GM12872 (cell line): ENCODE results near the gene F2RL1.

Source experiments
- TF ChIP-seq, protein P1 (sequence below): IDR thresholded peaks from 3 replicates; pipeline ENCODE4 v1.5.1; 2011; ENCODE audit warnings: low read depth, mild to moderate bottlenecking, low read length, moderate library complexity; ENCODE audit not compliant: insufficient read depth

The F2RL1 gene

DNA sequence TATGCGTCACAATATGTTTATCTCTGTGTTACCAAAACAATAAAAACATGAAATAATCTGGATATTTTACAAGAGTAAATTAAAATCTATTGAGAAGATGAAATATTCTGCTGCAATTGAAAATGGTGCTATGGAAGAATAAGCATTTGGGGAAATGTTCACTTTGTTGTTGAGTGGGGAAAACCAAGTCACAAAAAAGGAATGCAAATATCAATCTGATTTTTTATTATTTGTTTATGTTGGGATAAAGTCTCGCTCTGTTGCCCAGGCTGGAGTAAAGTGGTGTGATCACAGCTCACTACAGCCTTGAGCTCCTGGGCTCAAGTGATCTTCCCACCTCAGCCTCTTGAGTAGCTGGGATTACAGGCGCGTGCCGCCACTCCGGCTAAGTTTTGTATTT, 8.6 kb upstream of the F2RL1 start:
- TF ChIP-seq, protein P1, sequence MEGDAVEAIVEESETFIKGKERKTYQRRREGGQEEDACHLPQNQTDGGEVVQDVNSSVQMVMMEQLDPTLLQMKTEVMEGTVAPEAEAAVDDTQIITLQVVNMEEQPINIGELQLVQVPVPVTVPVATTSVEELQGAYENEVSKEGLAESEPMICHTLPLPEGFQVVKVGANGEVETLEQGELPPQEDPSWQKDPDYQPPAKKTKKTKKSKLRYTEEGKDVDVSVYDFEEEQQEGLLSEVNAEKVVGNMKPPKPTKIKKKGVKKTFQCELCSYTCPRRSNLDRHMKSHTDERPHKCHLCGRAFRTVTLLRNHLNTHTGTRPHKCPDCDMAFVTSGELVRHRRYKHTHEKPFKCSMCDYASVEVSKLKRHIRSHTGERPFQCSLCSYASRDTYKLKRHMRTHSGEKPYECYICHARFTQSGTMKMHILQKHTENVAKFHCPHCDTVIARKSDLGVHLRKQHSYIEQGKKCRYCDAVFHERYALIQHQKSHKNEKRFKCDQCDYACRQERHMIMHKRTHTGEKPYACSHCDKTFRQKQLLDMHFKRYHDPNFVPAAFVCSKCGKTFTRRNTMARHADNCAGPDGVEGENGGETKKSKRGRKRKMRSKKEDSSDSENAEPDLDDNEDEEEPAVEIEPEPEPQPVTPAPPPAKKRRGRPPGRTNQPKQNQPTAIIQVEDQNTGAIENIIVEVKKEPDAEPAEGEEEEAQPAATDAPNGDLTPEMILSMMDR: no peak

DNA sequence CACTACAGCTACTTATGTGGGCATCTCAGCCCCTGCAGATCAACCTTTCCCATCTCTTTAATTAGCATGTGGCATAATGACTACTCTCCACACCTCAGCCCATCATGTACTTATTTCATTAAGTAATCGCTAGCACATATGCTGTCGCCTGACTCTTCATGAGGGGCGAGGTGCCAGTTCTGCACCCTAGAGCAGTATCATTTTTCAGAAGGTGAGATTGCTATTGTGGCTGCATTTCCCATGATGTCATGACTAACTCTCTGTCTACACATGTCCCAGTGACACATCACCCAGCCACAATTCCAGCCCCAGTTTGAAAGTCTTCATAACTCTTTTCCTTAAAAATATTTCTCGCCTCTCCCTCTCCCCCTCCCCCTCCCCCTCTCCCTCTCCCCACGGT, 7.6 kb upstream of the F2RL1 start:
- TF ChIP-seq, protein P1: no peak

DNA sequence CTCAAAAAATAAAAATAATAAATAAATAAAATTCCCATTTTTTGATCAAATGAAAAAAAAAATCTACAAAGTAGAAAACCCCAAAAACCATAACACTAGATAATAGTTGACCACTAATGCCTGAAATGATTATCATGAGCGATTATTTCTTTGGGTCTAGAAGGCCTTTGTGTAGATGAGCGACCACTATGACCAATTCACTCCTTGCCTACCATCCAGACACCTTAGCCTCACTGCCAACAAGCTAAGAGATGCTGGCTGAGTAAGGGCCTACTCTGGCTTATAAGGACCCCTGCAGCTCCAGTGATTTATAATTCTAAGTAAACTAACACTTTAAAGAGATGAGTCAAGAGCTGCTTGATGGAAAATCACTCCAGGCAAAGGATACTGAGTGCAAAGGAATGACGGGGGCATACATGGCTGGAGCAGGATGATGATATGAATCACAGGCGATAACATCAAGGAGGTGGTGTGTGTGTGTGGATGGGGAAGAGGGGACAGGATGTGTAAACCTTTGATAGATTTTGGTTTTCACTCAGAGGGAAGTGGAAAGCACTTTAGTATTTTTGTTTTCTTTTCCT, 4.8 kb upstream of the F2RL1 start:
- TF ChIP-seq, protein P1: no peak

DNA sequence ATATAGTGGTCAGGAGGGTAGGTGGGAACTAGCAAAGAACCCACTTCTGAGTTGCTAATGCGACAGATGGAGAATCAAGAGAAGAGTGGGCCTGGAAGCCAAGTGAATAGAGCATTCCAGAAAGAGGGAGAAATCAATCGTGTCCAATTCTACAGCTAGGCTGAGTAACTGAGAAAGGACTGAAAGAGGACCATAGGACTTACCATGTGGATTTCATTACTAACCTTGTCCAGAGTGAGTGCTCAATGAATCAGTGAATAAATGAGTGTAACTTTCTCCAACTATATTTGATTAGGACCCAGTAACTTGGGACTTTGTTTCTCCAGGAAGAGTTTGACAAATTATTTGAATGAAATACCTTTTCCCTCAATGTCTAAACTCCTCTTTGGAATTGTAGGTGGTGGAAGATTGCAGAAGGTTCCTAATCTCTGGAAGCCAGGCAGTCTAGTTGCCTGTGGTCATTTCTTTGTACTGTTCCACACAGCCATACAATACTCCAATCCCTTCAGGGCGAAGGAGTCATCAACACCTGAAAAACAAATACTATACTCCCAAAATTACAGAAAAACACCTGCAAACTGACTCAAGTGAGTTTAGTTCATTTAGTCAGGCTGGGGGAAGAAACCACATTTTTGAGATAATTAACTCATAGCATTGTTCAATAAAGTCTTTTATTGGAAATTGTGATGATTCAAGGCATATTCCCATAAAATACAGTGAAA, 2.6 kb upstream of the F2RL1 start:
- TF ChIP-seq, protein P1: no peak

DNA sequence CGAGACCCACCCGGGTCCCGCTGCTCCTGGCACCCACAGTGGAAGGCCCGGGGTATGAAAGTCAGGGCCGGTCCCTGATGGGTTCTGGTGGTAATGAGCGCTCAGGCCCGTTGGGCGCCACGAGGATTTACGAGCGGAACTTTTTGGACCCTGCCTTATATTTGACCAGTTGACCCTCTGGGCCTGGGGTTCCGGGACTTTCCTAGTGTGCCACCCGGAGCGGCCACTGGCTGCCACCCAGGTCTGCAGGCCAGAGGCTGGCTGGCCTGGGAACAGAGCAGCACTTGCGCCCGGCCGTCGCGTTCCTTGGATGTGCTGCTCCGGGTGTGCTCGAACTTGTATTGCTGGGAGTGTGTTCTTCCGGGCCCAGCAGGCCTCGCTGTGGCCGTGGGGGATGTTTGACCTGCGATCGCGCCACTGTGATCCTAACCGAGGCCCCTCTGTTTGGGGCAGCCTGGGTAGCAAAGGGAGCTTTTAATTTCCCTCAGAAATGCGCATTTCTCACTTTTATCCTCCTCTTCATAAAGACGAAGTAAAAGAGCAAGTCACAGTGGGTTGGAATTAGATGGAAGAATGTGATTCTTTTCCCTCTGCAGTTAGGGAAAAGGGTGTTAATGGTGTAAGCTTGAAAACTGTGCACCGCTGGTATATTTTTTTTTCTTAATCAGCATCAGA, 1.2 kb downstream of the F2RL1 start:
- TF ChIP-seq, protein P1: no peak

DNA sequence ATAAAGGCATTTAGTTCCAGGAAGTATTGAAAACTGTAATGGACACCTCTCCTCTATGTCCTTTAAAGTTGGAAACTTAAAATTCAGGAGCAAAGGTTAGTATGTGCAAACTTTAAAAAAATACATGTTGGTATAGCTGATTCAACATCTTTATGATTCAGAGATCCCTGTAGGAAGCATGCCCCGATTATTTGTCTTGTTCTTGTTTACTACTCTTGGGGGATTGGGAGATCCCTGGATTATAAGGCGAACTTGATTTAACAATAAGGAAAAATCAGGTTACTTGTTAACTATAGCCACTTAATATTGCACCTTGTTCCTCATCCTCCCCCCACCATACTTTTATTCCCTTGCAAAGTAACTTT, 1.7 kb downstream of the F2RL1 start:
- TF ChIP-seq, protein P1: no peak

DNA sequence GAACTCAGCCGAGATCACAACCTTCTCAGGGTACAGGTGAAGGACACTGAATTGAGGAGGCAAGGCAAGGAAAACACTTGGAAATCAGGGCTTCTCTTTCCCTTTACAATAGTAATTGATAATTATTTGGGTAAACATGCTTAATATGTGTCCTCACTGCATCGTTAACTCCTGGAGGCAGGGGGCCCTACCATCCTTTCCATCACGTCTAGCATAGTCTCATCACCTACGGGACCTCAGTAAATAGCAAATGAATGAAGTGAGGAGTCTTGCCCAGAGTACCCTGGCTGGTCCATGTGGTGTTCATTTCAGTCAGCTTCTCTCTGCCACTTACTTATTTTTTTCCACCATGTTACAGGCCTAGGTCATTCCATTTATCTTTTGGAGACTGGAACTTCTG, 2.3 kb downstream of the F2RL1 start:
- TF ChIP-seq, protein P1: no peak
